Pancreas (tissue), 10 donors: Measurements from ENCODE around the gene DUS1L. TPM values are rescaled to one million over a fixed set of nuclear protein-coding genes. Genes with fewer than 3 reads are reported as not detected.
A peak's percentile ranks its signal among the peaks of the same experiment; 100 is the strongest.

Experiments
- ATAC-seq, 4 donors: fragments of 200-7000 bp; cut with Tn5 transposase; one replicate each; pipeline versions ENCODE4 v1.8.0 to v1.9.1; 2020; ENCODE audit warnings: mild to moderate bottlenecking in 4 of 4, moderate library complexity in 4 of 4
- DNase-seq, 6 donors: peaks; one replicate each; pipeline ENCODE4 v3.0.0-alpha.2; 2020
- FAIRE-seq: peaks from 2 replicates; lab custom pipeline; 2012; peaks lifted over from hg19 to GRCh38; lab: Jason Lieb, UNC
- H3K27ac ChIP-seq, 4 donors: fragments of 200-600 bp; sonication (generic); 1 replicate in 3 of 4; 2 replicates in 1 of 4; pipeline versions ENCODE4 v1.5.0 to v1.8.0; 2020
- H3K27me3 ChIP-seq, 4 donors: fragments of 200-600 bp; one replicate each; pipeline ENCODE4 v1.8.0; 2021
- H3K36me3 ChIP-seq, 3 donors: fragments of 200-600 bp; sonication (generic) in 1 of 3; one replicate each; pipeline versions ENCODE4 v1.5.0 to v1.8.0; 2020 to 2021
- H3K4me1 ChIP-seq, 3 donors: fragments of 200-600 bp; one replicate each; pipeline ENCODE4 v1.8.0; 2021
- H3K4me3 ChIP-seq, 4 donors: fragments of 200-600 bp; sonication (generic) in 2 of 4; one replicate each; pipeline versions ENCODE4 v1.5.0 to v1.8.0; 2020 to 2021
- H3K9me3 ChIP-seq, 4 donors: fragments of 200-600 bp; one replicate each; pipeline ENCODE4 v1.8.0; 2021
- CTCF ChIP-seq, 4 donors: fragments of 200-600 bp; sonication (generic) in 3 of 4; IDR thresholded peaks; one replicate each; pipeline versions ENCODE4 v1.5.0 to v1.8.0; 2021; ENCODE audit warnings: antibody characterized with exemption in 4 of 4
- WGBS, 2 donors: extraction: QIAGEN DNeasy Blood & Tissue Kit; methylation state at CpG; one replicate each; pipeline ENCODE4 v1.1.7; 2013; 5-methylcytosine and 5-hydroxymethylcytosine counted together
- intact Hi-C, 3 donors: fragments of 100-400 bp; cut with DNase I; formaldehyde crosslinking; loops; one replicate each; pipeline versions ENCODE4 v1.11.1 to v1.14.2; 2022
- polyA plus RNA-seq, 2 donors: library from polyadenylated mRNA; stranded (reverse); fragments of 200-250 nt; gene quantifications; one replicate each; pipeline ENCODE4 v1.2.3, GENCODE V29; 2013
- total RNA-seq, 6 donors: library from RNA; stranded (reverse); fragmentation: NEBNext Ultra II Directional in 4 of 6; extraction: Animal tissue kit (Norgen Biotek cat#: 25700) in 4 of 6; gene quantifications; one replicate each; pipeline versions ENCODE4 v1.2.1 to v1.2.4, GENCODE V29; 2021 to 2023
- donor health status: healthy with polysubstance abuse.
- donor health status: DM: no; HTN: no; CAD: no; lungs with moderate emphysema.
- donor health status: DM: no; HTN: no; CAD: no.
- donor health status: control.
- donor health status: control.
- donor health status: Bipolar disorder and iron deficiency.
- donor health status: DM: yes; HTN: yes; CAD: no.
- donor health status: DM: no; HTN: no; CAD: no.
- donor health status: DM: no; HTN: no; CAD: no.
- donor health status: DM: yes; HTN: yes; CAD: no.

DUS1L gene
- total and polyA plus RNA-seq, 8 donors, result 56.0 to 186 (median 72.8) TPM

DNA sequence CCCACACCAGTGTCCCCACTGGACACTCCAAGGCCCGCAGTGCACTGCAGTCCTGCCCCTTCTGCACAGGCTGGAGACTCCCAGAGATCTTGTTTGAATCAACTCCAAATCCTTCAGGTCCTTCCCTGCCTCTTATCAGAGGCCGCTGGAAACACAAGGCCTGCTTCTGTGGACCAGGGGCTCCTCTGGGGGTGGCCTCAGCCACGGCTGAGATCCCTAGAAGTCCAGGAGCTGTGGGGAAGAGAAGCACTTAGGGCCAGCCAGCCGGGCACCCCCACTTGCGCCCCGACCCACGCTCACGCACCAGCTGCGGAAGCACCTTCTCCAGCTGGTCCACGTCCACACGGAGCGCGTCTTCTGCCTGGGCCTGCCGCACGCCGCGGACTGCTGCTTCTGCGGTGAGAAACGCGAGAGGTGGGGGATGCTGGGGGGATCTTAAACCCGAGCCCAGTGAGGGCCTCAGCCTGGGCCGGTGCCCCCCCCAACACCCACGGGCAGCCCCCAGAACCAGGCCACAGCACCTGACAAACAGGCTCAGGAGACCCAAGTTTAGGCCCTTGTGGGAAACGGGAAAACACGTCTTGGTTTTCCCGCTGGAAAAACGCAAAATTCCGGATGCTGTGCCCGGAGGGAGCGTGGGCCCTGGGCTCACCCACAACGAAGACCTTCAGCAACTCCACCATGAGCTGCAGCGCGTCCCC is 46.5 kb downstream of the DUS1L start:
- no peak for TF ChIP-seq CTCF (IDR thresholded peaks at IDR 0.05)
- FAIRE-seq (no peak), ATAC-seq (no peak), DNase-seq (no peak)
- Histone ChIP-seq H3K27ac (no peak overlapping the region), H3K9me3 (no peaks in the 10 kb centered on the region), H3K4me3 (no peak overlapping the region), H3K36me3 (no peaks in the 10 kb centered on the region), H3K27me3 (no peaks in the 10 kb centered on the region), H3K4me1 (peaks cover 9 to 13% (median 13%) of the 10 kb centered on the region in 3 donors)
- intact Hi-C loops, result loop anchor here (2.0 to 10.0 kb wide), 3 partner anchors 54 to 64 kb away; partner anchors contain the start of gene NOTUM (in 1 of the 3)
- 81 to 84% methylated on average over 33 of the region's 33 CpGs for WGBS, 2 donors

- no peaks in the 10 kb centered on the region for H3K9me3 ChIP-seq
- WGBS, 2 donors, result 46 to 53% methylated on average over 19 of the region's 19 CpGs
- H3K36me3 ChIP-seq, result no peaks in the 10 kb centered on the region
- peak overlapping the region in 1 of 4 donors; percentile 16 for H3K27ac ChIP-seq
- no peak overlapping the region for H3K4me3 ChIP-seq
- TF ChIP-seq CTCF (IDR thresholded peaks at IDR 0.05), result no peak
- ATAC-seq (no peak), FAIRE-seq (no peak), DNase-seq (no peak)
- no peaks in the 10 kb centered on the region for H3K27me3 ChIP-seq
- peaks cover 7 to 9% (median 7%) of the 10 kb centered on the region in 3 donors for H3K4me1 ChIP-seq
- intact Hi-C loops, result loop anchor here (2.0 to 10.0 kb wide), 3 partner anchors 54 to 64 kb away; partner anchors contain the start of gene NOTUM (in 1 of the 3)
These were observed 47.2 kb downstream of the DUS1L start for GRCh38 chr17:82018152-82018988.

DNA sequence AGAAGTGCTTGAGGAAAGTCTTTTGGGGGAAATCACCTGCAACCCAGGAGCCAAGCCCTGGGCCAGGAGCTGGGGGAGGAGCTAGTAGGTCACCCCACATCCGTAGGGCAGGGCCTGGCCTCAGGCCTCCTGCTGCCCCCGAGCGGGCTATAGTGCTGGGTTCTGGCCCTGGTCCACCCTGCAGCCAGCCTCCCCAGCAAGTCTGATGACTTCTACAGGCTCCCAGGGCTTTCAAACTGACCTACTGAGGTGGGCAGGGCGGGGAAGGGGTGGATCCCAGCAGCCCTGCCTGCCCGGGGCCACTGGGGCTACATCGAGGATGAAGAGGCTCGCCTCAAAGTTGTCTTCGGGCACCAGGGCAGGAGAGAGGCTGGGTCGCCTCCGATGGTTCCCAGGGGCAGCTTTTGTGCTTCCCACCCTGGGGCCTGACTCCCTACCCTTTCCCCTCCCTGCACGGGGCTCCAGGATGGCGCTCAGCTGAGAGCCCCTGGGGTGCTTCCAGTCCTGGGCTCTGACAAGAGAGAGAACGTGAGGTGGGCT is 47.9 kb downstream of the DUS1L start:
- peaks cover 7 to 9% (median 7%) of the 10 kb centered on the region in 3 donors for H3K4me1 ChIP-seq
- ATAC-seq (no peak), FAIRE-seq (no peak), DNase-seq (no peak)
- H3K9me3 ChIP-seq, result no peaks in the 10 kb centered on the region
- no peaks in the 10 kb centered on the region for H3K27me3 ChIP-seq
- intact Hi-C loops, result loop anchor here (2.0 to 10.0 kb wide), 3 partner anchors 53 to 63 kb away; partner anchors contain the start of gene NOTUM (in 1 of the 3)
- no peak overlapping the region for H3K4me3 ChIP-seq
- H3K27ac ChIP-seq, result peak overlapping the region in 1 of 4 donors; percentile 16
- TF ChIP-seq CTCF (IDR thresholded peaks at IDR 0.05), result no peak
- WGBS, 2 donors, result 79 to 84% methylated on average over 13 of the region's 13 CpGs
- H3K36me3 ChIP-seq, result no peaks in the 10 kb centered on the region

DNA sequence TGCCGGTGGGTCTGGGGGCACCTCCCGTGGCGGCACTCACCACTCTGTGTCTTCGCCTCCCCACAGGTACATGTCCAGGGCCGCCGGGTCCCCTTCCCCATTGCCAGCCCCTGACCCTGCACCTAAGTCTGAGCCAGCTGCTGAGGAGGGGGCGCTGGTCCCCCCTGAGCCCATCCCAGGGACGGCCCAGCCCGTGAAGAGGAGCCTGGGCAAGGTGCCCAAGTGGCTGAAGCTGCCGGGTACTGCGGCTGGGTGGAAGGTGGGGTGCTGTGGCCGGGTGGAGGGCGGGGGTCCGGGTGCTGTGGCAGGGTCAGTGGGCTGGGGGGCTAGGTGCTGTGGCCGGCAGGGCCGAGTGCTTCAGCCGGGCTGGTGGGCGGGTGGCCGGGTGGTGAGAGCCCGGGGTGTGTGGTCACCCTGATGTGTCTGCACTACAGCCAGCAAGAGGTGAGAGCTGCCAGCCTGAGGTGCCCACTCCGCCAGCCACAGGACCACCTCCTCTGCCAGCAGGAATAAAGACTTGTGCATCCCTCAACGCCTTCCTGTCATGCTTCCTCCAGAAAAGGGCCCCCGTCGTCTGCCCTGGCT is 48.6 kb downstream of the DUS1L start:
- peaks cover 4 to 7% (median 4%) of the 10 kb centered on the region in 3 donors for H3K4me1 ChIP-seq
- no peaks in the 10 kb centered on the region for H3K36me3 ChIP-seq
- WGBS, 2 donors, result 85 to 86% methylated on average over 24 of the region's 24 CpGs
- no peak for DNase-seq
- no peak overlapping the region for H3K4me3 ChIP-seq
- no peak for FAIRE-seq
- no peak for ATAC-seq
- H3K27me3 ChIP-seq, result no peaks in the 10 kb centered on the region
- H3K9me3 ChIP-seq, result no peaks in the 10 kb centered on the region
- TF ChIP-seq CTCF (IDR thresholded peaks at IDR 0.05), result no peak
- intact Hi-C loops, result loop anchor here in 2 of 3 donors (5.0 to 10.0 kb wide), 2 partner anchors 55 to 62 kb away; partner anchors contain the start of gene NOTUM (in 1 of the 2)
- no peak overlapping the region for H3K27ac ChIP-seq
